SK-N-SH (cell line): Measurements from ENCODE around the gene SLAMF1. TPM values are rescaled to one million over a fixed set of nuclear protein-coding genes. Genes with fewer than 3 reads are reported as not detected.
"Not testable (repeated sequence)": the region's sequence is repeated elsewhere in the genome, so short reads cannot be mapped to it uniquely, and the experiment has no call there.

Source experiments
- CTCF ChIA-PET: fragments of 300-600, 350-600 bp; formaldehyde crosslinking; extraction: SDS; loops from one replicate; lab custom pipeline; 2021; lab: Yijun Ruan, JAX
- POLR2A ChIA-PET: fragments of 350-600 bp; sonication (Branson Sonifier 250); formaldehyde crosslinking; extraction: SDS; loops from one replicate; lab custom pipeline; 2020; ENCODE audit warnings: antibody characterized with exemption, inconsistent platforms; lab: Yijun Ruan, JAX
- DNase-seq: peaks from one replicate; pipeline ENCODE4 v3.0.0; 2012
- H2AFZ ChIP-seq: fragments of 200-600 bp; sonication (generic); 2 replicates; pipeline ENCODE4 v1.8.1; 2016; ENCODE audit warnings: antibody characterized with exemption, mild to moderate bottlenecking, low read depth
- H3F3A ChIP-seq: fragments of 200-600 bp; sonication (generic); replicated peaks from 2 replicates; pipeline ENCODE3; 2016; ENCODE audit warnings: antibody characterized with exemption, mild to moderate bottlenecking; ENCODE audit not compliant: insufficient read depth
- H3K27ac ChIP-seq, 2 experiments: fragments of 200-500 bp in 1 of 2; fragments of 200-600 bp in 1 of 2; sonication (Bioruptor generic) in 1 of 2; sonication (generic), shearing (Covaris generic) in 1 of 2; 2 replicates each; pipeline versions ENCODE4 v1.5.1 to v1.6.1; 2014 to 2016; ENCODE audit warnings: low read depth in 2 of 2, inconsistent platforms in 1 of 2, low read length in 1 of 2, mild to moderate bottlenecking in 1 of 2, mixed read lengths in 1 of 2
- H3K27me3 ChIP-seq: fragments of 200-600 bp; sonication (generic), shearing (Covaris generic); 2 replicates; pipeline ENCODE4 v1.6.1; 2016; ENCODE audit warnings: mixed run types; ENCODE audit not compliant: insufficient read depth
- H3K36me3 ChIP-seq, 2 experiments: fragments of 200-500 bp in 1 of 2; fragments of 200-600 bp in 1 of 2; sonication (Bioruptor generic) in 1 of 2; sonication (generic) in 1 of 2; replicated peaks in 1 of 2; 2 replicates each; pipeline versions ENCODE3 to v1.5.1; 2014 to 2016; ENCODE audit warnings: low read length in 1 of 2, mild to moderate bottlenecking in 1 of 2; ENCODE audit not compliant: insufficient read depth in 2 of 2, control insufficient read depth in 1 of 2
- H3K4me1 ChIP-seq, 2 experiments: fragments of 200-500 bp in 1 of 2; fragments of 200-600 bp in 1 of 2; sonication (Bioruptor generic) in 1 of 2; sonication (generic), shearing (Covaris generic) in 1 of 2; 2 replicates each; pipeline versions ENCODE4 v1.5.1 to v1.6.1; 2014 to 2016; ENCODE audit warnings: low read depth in 1 of 2, low read length in 1 of 2, mixed run types in 1 of 2; ENCODE audit not compliant: insufficient read depth in 2 of 2, control insufficient read depth in 1 of 2
- H3K4me2 ChIP-seq: fragments of 200-600 bp; sonication (generic), shearing (Covaris generic); 2 replicates; pipeline ENCODE4 v1.6.1; 2017; ENCODE audit warnings: mixed run types
- H3K4me3 ChIP-seq, 2 experiments: fragments of 200-500 bp in 1 of 2; fragments of 200-600 bp in 1 of 2; sonication (Bioruptor generic) in 1 of 2; sonication (generic), shearing (Covaris generic) in 1 of 2; 2 replicates each; pipeline versions ENCODE4 v1.5.1 to v1.8.1; 2014 to 2016; ENCODE audit warnings: low read depth in 2 of 2, inconsistent platforms in 1 of 2, low read length in 1 of 2, mild to moderate bottlenecking in 1 of 2, mixed read lengths in 1 of 2, moderate library complexity in 1 of 2
- H3K79me2 ChIP-seq: fragments of 200-600 bp; sonication (generic); 2 replicates; pipeline ENCODE4 v1.8.1; 2017; ENCODE audit warnings: mild to moderate bottlenecking; ENCODE audit not compliant: insufficient read depth
- H3K9ac ChIP-seq: fragments of 200-600 bp; sonication (generic); 2 replicates; pipeline ENCODE4 v1.6.1; 2017; ENCODE audit warnings: mixed run types
- H3K9me2 ChIP-seq: fragments of 200-600 bp; sonication (generic); 2 replicates; pipeline ENCODE4 v1.6.1; 2017; ENCODE audit warnings: mixed run types
- H3K9me3 ChIP-seq: fragments of 200-600 bp; sonication (generic); 2 replicates; pipeline ENCODE4 v1.6.1; 2017; ENCODE audit warnings: mixed run types, mild to moderate bottlenecking, moderate library complexity
- H4K20me1 ChIP-seq: fragments of 200-600 bp; sonication (generic); 2 replicates; pipeline ENCODE4 v1.6.1; 2017; ENCODE audit warnings: mild to moderate bottlenecking, mixed run types; ENCODE audit not compliant: insufficient read depth
- CTCF ChIP-seq: fragments of 200-600 bp; sonication (generic); IDR thresholded peaks from 2 replicates; pipeline ENCODE4 v1.6.1; 2017; ENCODE audit warnings: antibody characterized with exemption, mild to moderate bottlenecking, moderate library complexity
- ELF1 ChIP-seq: IDR thresholded peaks from 2 replicates; pipeline ENCODE4 v1.4.0; 2012
- EP300 ChIP-seq, 2 experiments: IDR thresholded peaks; 2 replicates each; pipeline versions ENCODE4 v1.4.0 to v1.6.1; 2012; ENCODE audit warnings: borderline replicate concordance in 1 of 2, low read depth in 1 of 2, low read length in 1 of 2
- MAX ChIP-seq: IDR thresholded peaks from 2 replicates; pipeline ENCODE4 v1.4.0; 2012; ENCODE audit warnings: low read depth
- NRF1 ChIP-seq: IDR thresholded peaks from 2 replicates; pipeline ENCODE4 v1.6.1; 2012; ENCODE audit warnings: low read depth, mild to moderate bottlenecking, low read length
- REST ChIP-seq: IDR thresholded peaks from 2 replicates; pipeline ENCODE4 v1.6.1; 2012; ENCODE audit warnings: mild to moderate bottlenecking, low read depth, low read length, moderate library complexity
- SMC3 ChIP-seq: IDR thresholded peaks from 2 replicates; pipeline ENCODE4 v1.6.1; 2012; ENCODE audit warnings: low read depth, low read length, improper control_type of control experiment
- WGBS: methylation state at CpG from one replicate; pipeline ENCODE4 v1.1.6; 2017; ENCODE audit warnings: low lambda C conversion rate; 5-methylcytosine and 5-hydroxymethylcytosine counted together
- polyA plus RNA-seq, 3 experiments: library from polyadenylated mRNA; depleted of rRNA; stranded (reverse); fragments of >200 nt; gene quantifications; 2 replicates each; pipeline ENCODE4 v1.2.3, GENCODE V29; 2012

SLAMF1 gene
- polyA plus RNA-seq, 1 of the 3 experiments (the other 2 are of a cell fraction) = not detected

- TF ChIP-seq REST = no peak
- TF ChIP-seq NRF1 = no peak
- TF ChIP-seq SMC3 = no peak
- TF ChIP-seq CTCF = no peak
- TF ChIP-seq ELF1 = no peak
Measured at GRCh38 chr1:160652924-160653619, 6.2 kb upstream of the SLAMF1 start (continued).

- 6% methylated on average over 8 of the region's 8 CpGs for WGBS
- H3K9me2 ChIP-seq, H3K9ac ChIP-seq, H4K20me1 ChIP-seq, H3K4me3 ChIP-seq, POLR2A ChIA-PET, H2AFZ ChIP-seq, H3K79me2 ChIP-seq, H3F3A ChIP-seq, H3K9me3 ChIP-seq, H3K4me2 ChIP-seq, DNase-seq, H3K36me3 ChIP-seq, CTCF ChIA-PET, H3K4me1 ChIP-seq, H3K27ac ChIP-seq, H3K27me3 ChIP-seq: not testable (repeated sequence)
Measured at GRCh38 chr1:160652065-160652641, 5.3 kb upstream of the SLAMF1 start.

- H3K27ac ChIP-seq = no peak overlapping the region
- no peaks in the 10 kb centered on the region for H4K20me1 ChIP-seq
- DNase-seq = no peak
- no peaks in the 10 kb centered on the region; a peak in 1 of 4 replicates for H3K4me1 ChIP-seq
- H3F3A ChIP-seq = no peaks in the 10 kb centered on the region
- H3K4me2 ChIP-seq = no peak overlapping the region
- ChIA-PET CTCF (no interaction called here), POLR2A (no interaction called here)
- H2AFZ ChIP-seq = no peak overlapping the region
- TF ChIP-seq EP300 (IDR thresholded peaks at IDR 0.05; ENCODE audit: borderline replicate concordance in 1 of 2, low read depth in 1 of 2, low read length in 1 of 2) = no peak
- TF ChIP-seq MAX = no peak
- 0% methylated on average over 1 of the region's 1 CpG for WGBS
- H3K79me2 ChIP-seq = no peaks in the 10 kb centered on the region
- no peaks in the 10 kb centered on the region for H3K36me3 ChIP-seq
- no peaks in the 10 kb centered on the region for H3K9me2 ChIP-seq
- H3K27me3 ChIP-seq = peaks cover 8% of the 10 kb centered on the region; the same call in 1 of the 2 replicates
- no peaks in the 10 kb centered on the region for H3K9me3 ChIP-seq
- no peak overlapping the region for H3K4me3 ChIP-seq
- H3K9ac ChIP-seq = no peak overlapping the region
Measured at GRCh38 chr1:160651433-160652064, 4.7 kb upstream of the SLAMF1 start.
